ENCODE measurements around the gene KIAA0040.

GRCh38 chr1:175136246-175136645, 56.3 kb downstream of the KIAA0040 start:
- TF ChIP-seq GATA2 (IDR thresholded peaks at IDR 0.05; ENCODE audit: low read depth, low read length) (no peak), GATA3 (IDR thresholded peaks at IDR 0.05; ENCODE audit: low read depth, low read length) (no peak)

All from SH-SY5Y (cell line).